Measurements from ENCODE around the gene ZNF682. TPM values are rescaled to one million over a fixed set of nuclear protein-coding genes. Genes with fewer than 3 reads are reported as not detected.
"Not testable (repeated sequence)": the region's sequence is repeated elsewhere in the genome, so short reads cannot be mapped to it uniquely, and the experiment has no call there.

Gene ZNF682
- total RNA-seq, 6 donors from 2014 or later = 4.1 to 10.8 (median 5.9) TPM

- peak; percentile 56 to 77 (median 63) for TF ChIP-seq CTCF (IDR thresholded peaks at IDR 0.05)
- WGBS, 2 donors = 17 to 22% methylated on average over 9 of the region's 9 CpGs
- H3K36me3 ChIP-seq; H3K9me3 ChIP-seq; H3K4me3 ChIP-seq; H3K27me3 ChIP-seq; H3K27ac ChIP-seq; H3K4me1 ChIP-seq; ATAC-seq (ENCODE audit: low FRiP score in 2 of 2): not testable (repeated sequence)
- DNase-seq = peak in 1 of 2 donors; percentile 81
These were observed 80.0 kb downstream of the ZNF682 start for GRCh38 chr19:19959151-19959799.

- WGBS, 2 donors = 61 to 77% methylated on average over 8 of the region's 8 CpGs
- not testable (repeated sequence) for H3K4me1 ChIP-seq; H3K36me3 ChIP-seq; H3K4me3 ChIP-seq; ATAC-seq (ENCODE audit: low FRiP score in 2 of 2); DNase-seq; H3K9me3 ChIP-seq; H3K27ac ChIP-seq; H3K27me3 ChIP-seq
These were observed 81.5 kb downstream of the ZNF682 start for GRCh38 chr19:19957766-19958165.

- Histone ChIP-seq H3K27me3 (no peaks in the 10 kb centered on the region), H3K9me3 (no peaks in the 10 kb centered on the region), H3K4me1 (no peaks in the 10 kb centered on the region), H3K36me3 (no peaks in the 10 kb centered on the region), H3K27ac (no peak overlapping the region), H3K4me3 (no peak overlapping the region)
- TF ChIP-seq POLR2A (IDR thresholded peaks at IDR 0.05) (no peak), CTCF (IDR thresholded peaks at IDR 0.05) (no peak)
- no peak for DNase-seq
- ATAC-seq (ENCODE audit: low FRiP score in 2 of 2) = no peak
- WGBS, 2 donors = 61 to 69% methylated on average over 11 to 15 of the region's 15 CpGs
These were observed 82.8 kb downstream of the ZNF682 start for GRCh38 chr19:19956434-19957075.

- Histone ChIP-seq H3K36me3 (no peaks in the 10 kb centered on the region), H3K27me3 (no peaks in the 10 kb centered on the region), H3K27ac (no peak overlapping the region), H3K4me1 (no peaks in the 10 kb centered on the region), H3K9me3 (no peaks in the 10 kb centered on the region), H3K4me3 (no peak overlapping the region)
- DNase-seq (peak in 1 of 2 donors; percentile 39), ATAC-seq (ENCODE audit: low FRiP score in 2 of 2) (no peak)
- 84 to 93% methylated on average over 9 of the region's 9 CpGs for WGBS, 2 donors
- TF ChIP-seq CTCF (IDR thresholded peaks at IDR 0.05) (no peak), EP300 (IDR thresholded peaks at IDR 0.05) (no peak), POLR2AphosphoS5 (IDR thresholded peaks at IDR 0.05) (no peak), POLR2A (IDR thresholded peaks at IDR 0.05) (no peak)
These were observed 84.1 kb downstream of the ZNF682 start for GRCh38 chr19:19955208-19955607.

Small RNA genes lying within 50 kb of the gene (small RNA-seq; reads per million reads assigned to genes)
- gene AC006539.3 = 0 reads per million in 4 donors

Other genes starting within 250 kb of the ZNF682 start
- gene ZNF506, start 217.8 kb downstream of the ZNF682 start, total RNA-seq = 10 to 100 TPM; 13.2 to 47.1 (median 19.1) TPM
- 10 to 100 TPM in 2 of 6 donors, 1 to 10 TPM in 4; 5.0 to 15.8 (median 7.9) TPM for gene ZNF253, start 173.6 kb downstream of the ZNF682 start, total RNA-seq
- 1 to 10 TPM; 2.9 to 7.3 (median 3.9) TPM for gene ZNF93, start 138.6 kb downstream of the ZNF682 start, total RNA-seq
- 10 to 100 TPM in 3 of 6 donors, 1 to 10 TPM in 3; 3.5 to 36.7 (median 10.2) TPM for gene ZNF90, start 38.5 kb upstream of the ZNF682 start, total RNA-seq
- 10 to 100 TPM in 1 of 6 donors, 1 to 10 TPM in 5; 4.3 to 13.4 (median 6.7) TPM for gene ZNF486, start 127.7 kb upstream of the ZNF682 start, total RNA-seq

Data from upper lobe of left lung (tissue), 6 donors.